Mucosa of gallbladder (tissue), 1 donor: ENCODE measurements around the gene APOC4. TPM values are rescaled to one million over a fixed set of nuclear protein-coding genes. Genes with fewer than 3 reads are reported as not detected.

Source experiments
- DNase-seq: peaks from one replicate; pipeline ENCODE4 v3.0.0-alpha.2; 2020; ENCODE audit warnings: low spot score
- total RNA-seq: library from RNA; stranded (reverse); gene quantifications from one replicate; pipeline ENCODE4 v1.2.1, GENCODE V29; 2021
- donor health status: DM: no; HTN: no; CAD: no.

Gene APOC4
- total RNA-seq, 1 donor from 2014 or later = not detected

DNA sequence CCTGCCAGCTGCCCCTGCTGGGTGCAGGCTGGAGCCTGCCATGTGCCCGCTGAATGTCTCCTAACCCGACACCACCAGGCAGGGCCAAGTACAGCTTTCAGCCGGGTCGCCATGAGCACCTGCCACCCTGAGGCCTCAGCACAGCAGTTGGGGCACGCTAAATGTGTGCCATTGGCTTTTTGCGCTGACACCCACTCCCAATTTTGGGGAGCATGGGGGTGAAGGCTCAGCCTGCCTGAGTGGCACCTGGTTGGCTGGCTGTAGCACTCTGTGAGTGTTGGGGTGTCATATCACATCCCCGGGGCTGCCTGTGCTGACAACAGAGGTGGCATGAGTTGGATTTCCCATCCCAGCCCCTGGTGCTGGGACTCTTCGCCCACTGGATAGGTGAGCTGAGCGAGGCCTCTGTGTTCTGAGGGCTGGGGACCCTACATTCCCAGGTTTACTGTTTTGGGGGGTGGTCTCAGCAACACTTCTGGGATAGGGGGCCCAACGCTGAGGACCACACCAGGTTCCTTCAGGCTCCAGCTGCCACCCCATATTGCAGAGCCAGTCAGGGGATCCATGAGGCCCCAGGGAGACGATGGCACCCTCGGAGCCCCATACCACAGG is 52.0 kb downstream of the APOC4 start:
- no peak for DNase-seq

Other genes starting within 250 kb of the APOC4 start
- 0.12 TPM for gene CEACAM16, start 243.1 kb upstream of the APOC4 start, total RNA-seq
- gene BCL3, start 193.5 kb upstream of the APOC4 start, total RNA-seq = 44.3 TPM
- 47.4 TPM for gene CBLC, start 164.3 kb upstream of the APOC4 start, total RNA-seq
- 75.9 TPM for gene BCAM, start 133.1 kb upstream of the APOC4 start, total RNA-seq
- gene NECTIN2, start 95.9 kb upstream of the APOC4 start, total RNA-seq = 331 TPM
- 35.0 TPM for gene TOMM40, start 51.0 kb upstream of the APOC4 start, total RNA-seq
- 435 TPM for gene APOE, start 36.4 kb upstream of the APOC4 start, total RNA-seq
- gene APOC1, start 27.6 kb upstream of the APOC4 start, total RNA-seq = 103 TPM
- gene APOC2, start 3.8 kb downstream of the APOC4 start, total RNA-seq = 24.8 TPM
- gene CLPTM1, start 13.1 kb downstream of the APOC4 start, total RNA-seq = 149 TPM
- 12.2 TPM for gene RELB, start 59.2 kb downstream of the APOC4 start, total RNA-seq
- gene CLASRP, start 96.8 kb downstream of the APOC4 start, total RNA-seq = 101 TPM
- gene ZNF296, start 134.2 kb downstream of the APOC4 start, total RNA-seq = 2.3 TPM
- gene GEMIN7, start 137.0 kb downstream of the APOC4 start, total RNA-seq = 25.2 TPM
- gene PPP1R37, start 150.9 kb downstream of the APOC4 start, total RNA-seq = 83.4 TPM
- gene NKPD1, start 218.7 kb downstream of the APOC4 start, total RNA-seq = 0.52 TPM
- 26.8 TPM for gene TRAPPC6A, start 236.0 kb downstream of the APOC4 start, total RNA-seq
- 21.7 TPM for gene BLOC1S3, start 236.5 kb downstream of the APOC4 start, total RNA-seq